NCI-H748 (cell line): Measurements from ENCODE around the gene HHAT.

Experiments used
- DNase-seq: peaks from one replicate; lab custom pipeline; 2025; ENCODE audit not compliant: unreplicated experiment; lab: John Stamatoyannopoulos, UW

Gene HHAT

DNA sequence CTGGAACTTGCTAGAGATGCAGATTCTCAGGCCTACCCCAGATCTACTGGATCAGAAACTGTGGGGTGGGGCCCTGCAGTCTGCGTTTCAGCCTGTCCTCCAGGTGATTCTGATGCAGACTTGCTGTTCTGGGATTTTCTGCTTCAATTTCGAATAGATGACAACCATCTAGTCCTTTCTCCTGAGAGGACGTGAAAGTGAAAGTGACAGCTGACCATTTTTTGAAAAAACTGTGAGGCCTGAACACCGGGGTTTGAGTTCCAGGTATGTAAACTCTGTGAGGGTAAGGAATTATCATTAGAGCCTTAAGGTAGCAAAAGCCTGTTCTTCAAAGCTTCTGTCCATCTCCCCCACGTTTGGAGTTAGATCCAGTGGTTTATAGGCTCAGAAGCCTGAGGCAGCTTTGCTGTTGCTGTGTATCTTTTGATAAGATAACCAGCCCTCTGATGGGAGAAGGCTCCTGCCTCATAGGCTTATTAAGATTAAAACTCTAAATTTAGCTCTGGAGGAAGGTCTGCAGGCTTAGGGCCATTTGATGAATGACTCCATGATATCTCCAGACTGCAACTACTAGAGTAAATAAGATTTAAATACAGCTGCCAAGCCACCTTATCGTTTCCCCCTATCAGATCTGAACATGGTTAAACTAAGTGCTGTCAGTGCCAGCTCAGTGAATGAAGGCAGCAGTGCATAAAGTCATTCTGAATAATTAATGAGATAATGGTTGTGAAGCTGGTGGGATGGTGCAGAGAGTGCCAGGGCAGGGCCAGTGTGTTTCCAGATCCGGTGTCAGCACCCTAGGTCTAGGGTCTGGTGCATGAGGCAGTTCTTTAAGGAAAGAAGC, 335.2 kb downstream of the HHAT start:
- DNase-seq, result peak; percentile 66

- DNase-seq, result peak; percentile 1
These were observed 341.2 kb downstream of the HHAT start for GRCh38 chr1:210669951-210670350.

GRCh38 chr1:210674151-210674550, 345.4 kb downstream of the HHAT start:
- no peak for DNase-seq

DNA sequence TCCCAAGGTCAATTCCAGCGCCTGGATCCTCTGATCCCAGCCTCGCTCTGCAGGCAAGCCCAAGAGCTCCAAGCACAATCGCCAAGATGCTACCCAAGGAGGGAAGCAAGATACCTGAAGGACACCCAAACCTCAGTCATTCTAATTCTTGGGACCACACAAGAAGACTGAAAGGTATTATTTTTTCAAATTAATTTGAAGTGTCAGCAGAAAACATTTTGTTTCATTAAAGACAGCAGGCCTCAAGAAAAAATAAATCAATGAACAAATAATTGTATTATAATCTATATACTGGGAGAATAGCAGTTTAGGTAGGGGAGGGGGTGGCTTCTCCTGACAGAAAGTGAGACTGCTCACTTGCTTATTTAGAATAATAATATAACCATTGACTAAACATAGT, 347.8 kb downstream of the HHAT start:
- no peak for DNase-seq

- DNase-seq, result no peak
These were observed 348.8 kb downstream of the HHAT start for GRCh38 chr1:210677533-210677932.

GRCh38 chr1:210678306-210678705, 349.6 kb downstream of the HHAT start:
- no peak for DNase-seq

GRCh38 chr1:210681158-210681557, 352.5 kb downstream of the HHAT start:
- DNase-seq, result no peak

- no peak for DNase-seq
These were observed 354.8 kb downstream of the HHAT start for GRCh38 chr1:210683403-210684047.

- no peak for DNase-seq
These were observed 356.0 kb downstream of the HHAT start for GRCh38 chr1:210684466-210685294.

DNA sequence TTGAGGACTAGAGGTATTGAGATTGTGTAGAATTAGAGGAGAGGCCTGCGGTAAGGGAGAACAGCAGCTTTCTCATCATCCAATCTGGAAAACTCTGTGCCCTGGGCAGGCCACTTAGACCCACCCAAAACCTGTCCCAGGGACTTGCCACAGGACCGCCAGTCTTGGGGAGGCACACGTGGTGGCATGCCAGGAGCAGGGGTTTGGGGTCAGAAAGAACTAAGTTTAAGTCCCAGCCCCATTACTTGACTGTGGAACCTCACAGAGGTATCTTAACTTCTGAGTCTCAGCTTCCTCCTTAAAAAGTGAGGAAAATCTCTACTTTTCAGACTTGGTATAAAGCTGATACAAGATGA, 356.6 kb downstream of the HHAT start:
- no peak for DNase-seq

- no peak for DNase-seq
These were observed 358.1 kb downstream of the HHAT start for GRCh38 chr1:210686841-210687240.

DNA sequence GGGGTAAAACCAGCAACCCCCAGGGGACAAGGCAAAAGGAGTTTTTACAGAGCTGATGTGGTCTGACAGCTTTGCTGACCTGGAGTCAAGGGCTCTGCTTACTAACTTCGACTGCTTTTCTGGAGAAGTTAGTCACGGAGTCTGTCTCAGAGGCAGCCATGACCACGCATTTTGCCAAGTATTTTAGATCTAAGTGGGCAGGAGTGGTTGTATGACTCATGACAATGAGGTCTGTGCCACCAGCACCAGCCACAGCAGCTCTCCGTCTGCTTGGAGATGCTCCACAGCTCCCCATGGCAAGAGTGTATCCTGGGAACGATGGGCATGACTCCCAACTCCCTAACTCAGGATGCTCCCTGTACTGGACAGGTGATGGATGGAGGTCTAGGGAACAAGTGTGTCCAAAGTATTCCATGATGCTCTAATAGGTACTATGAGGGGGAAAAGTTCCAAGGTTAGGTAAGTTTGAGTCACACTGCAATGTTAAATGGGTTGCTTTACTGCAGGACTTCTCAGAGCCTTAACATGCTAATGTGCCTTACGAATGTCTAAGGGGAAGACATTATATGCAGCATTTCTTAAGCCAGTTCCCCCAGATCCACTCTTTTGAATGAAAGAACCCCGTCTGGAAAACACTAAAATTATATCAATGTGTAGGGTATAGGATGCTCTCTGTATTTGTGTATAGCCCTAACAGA, 359.0 kb downstream of the HHAT start:
- DNase-seq, result no peak

DNA sequence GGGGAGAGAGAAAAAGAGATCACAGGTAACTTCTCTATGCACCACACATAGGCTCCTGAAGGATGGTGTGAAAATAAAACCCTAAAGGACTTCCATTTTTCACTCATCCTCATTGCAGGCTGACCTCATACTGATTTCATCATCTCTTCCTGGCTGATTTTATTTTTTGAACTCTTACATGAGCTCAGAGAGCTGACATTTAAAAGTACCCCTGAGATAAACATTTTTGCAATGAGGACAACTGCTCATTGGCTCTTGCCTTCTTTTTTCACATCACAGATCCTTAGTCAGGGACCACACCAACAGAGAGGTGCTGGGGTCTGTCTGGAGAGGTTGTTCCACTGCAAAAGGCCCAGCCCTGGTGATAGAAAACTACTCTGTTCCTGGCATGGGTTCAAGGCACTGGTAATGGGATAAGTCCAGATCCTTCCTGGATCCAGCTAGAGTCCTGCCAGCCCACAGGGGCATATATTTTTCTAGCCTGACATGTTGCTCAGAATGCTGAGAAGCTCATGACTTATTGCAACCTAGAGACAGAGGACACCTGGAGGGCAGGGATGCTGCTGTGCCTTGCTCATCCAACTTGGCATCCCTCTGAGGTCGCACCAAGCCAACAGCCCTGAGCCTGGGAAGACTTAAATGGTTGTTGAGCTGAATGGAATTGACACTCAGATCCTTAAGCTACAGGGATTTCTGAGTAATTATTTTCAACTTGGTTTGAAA, 360.0 kb downstream of the HHAT start:
- DNase-seq, result no peak

- no peak for DNase-seq
These were observed 361.1 kb downstream of the HHAT start for GRCh38 chr1:210689826-210690225.

- no peak for DNase-seq
These were observed 361.5 kb downstream of the HHAT start for GRCh38 chr1:210690236-210690635.

GRCh38 chr1:210691039-210691610, 362.4 kb downstream of the HHAT start:
- DNase-seq, result peak; percentile 58

DNA sequence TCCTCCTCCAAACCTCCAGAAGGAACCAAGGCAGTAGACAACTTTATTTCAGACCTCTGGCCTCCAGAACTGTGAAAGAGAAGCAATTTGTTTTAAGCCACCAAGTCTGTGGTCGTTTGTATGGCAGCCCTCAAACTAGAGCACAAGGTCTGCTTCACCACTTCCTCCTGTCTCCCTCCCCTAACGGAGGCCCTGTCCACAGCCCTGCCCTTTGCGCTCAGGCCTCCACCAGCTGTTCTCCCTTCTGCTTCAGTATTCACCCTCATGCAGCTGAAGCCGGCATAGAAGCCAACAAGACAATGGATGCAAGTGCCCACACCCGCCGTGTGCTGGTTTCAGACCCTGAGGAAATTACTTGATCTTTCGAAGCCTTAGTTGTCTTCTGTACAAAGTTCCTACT, 364.1 kb downstream of the HHAT start:
- no peak for DNase-seq

DNA sequence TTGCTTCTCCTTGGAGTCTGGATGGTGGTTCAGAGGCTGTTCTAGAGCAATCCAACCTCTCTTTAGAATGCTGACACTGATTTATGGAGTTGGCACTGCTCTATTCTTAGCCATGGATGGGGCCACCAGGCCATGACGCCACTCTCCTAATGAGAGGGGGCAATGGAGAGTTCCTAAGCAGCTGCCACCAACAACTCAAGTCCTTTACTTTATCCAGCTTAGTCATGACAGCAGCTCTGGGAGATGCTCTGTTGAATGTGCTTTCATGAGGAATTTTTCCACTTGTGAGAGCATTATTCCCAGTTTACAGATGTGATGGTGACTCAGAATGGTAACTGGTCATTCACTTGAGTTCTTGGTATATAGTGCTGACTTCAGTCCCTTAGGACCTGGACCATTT, 366.3 kb downstream of the HHAT start:
- no peak for DNase-seq

DNA sequence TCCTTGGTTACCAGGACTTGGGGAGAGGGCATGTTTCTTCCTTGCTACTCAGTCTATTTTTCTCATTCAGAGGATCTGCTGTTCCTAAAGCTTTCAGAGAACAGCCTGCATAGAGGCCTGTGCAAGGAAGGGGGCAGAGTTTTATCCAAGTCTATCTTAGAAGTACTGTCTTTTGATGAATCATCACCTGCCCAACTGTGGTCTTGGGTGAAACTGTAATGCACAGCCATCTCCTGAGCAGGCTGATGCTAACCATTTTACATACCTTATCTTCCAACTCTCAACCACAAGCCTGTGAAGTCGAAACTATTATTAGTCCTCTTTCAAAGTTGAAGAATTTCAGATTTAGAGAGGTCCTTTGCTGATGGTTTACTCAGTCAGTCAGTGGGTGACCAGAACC, 368.0 kb downstream of the HHAT start:
- DNase-seq, result no peak

- no peak for DNase-seq
These were observed 368.5 kb downstream of the HHAT start for GRCh38 chr1:210697185-210697584.
